HG02678 (cell line): ENCODE results near the gene INPP5A.

ENCODE experiments used
- ATAC-seq: cut with Tn5 transposase; IDR thresholded peaks from one replicate; pipeline ENCODE4 v1.9.1; 2021; ENCODE audit warnings: mild to moderate bottlenecking, moderate library complexity; ENCODE audit not compliant: unreplicated experiment

The INPP5A gene

DNA sequence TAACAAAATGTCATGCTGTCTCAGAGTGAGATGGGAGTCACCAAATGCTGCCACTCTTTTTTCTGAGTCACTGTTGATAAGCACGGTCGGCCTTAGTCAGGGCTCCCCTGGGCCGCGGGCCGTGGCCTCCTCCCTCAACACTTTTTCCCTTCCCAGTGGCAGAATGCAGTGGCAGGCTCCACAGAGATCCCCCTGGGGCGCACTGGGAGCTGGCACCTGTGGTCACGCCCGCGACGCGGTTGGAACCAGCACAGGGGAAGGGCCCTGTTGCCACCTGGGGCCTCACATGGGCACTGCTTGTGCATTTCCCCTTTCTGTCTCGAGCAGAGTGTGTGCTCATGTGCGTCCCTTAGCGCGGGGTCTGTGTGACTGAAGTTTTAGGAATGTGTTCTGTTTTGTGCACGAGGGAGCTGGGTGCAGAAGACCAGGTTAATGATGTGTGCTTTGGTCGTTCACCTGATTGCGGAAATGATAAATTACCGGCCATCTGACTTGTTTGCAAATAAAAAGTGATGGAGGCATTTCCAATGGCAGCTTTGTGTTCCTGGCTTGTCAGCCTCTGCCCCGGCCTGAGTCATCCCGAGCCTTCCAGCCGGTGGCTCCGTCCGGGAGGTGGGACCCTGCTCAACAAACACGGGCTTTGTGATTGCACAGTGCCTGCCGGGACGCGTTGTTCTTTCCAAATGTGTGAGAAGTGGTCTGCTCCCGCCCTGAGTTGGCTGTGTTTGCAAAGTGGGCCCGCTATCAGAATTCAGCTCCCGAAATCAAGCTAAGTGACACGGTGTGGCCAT is 147.7 kb downstream of the INPP5A start:
- no peak for ATAC-seq

DNA sequence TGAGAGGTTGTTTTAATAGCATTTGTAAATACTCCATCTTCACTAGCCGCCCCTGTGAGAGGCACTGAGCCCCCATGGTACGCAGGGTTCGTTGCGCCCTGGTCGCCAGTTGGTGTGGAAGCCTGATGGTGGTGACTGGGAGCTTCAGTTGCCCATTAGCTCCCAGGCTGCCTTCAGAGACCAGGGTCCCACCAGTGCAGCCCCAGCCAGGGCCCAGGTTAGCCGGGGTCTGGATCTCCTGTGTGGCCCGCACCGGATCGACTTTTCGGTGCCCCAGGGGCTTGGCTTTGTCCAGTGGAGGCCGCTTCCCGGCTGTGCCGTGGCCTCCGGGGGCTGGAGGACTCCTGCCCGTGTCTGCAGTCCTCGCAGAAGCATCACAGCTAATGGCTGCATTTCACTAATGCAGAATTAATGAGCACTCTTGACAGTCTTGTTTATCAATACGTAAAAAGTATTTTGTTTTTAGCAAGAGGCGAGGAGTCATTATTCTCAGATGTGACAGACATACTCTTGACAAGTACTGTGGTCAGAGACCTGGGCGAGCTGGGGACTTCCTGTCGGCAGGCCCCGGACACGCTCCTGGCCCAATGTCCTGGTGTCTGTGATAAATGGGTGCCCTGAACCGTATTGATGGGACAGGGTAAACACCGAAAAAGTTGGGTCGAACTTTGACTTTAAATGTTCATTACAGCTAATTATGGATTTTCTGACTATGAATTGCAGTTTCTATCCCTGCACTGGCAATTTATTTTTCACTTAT is 148.5 kb downstream of the INPP5A start:
- no peak for ATAC-seq

DNA sequence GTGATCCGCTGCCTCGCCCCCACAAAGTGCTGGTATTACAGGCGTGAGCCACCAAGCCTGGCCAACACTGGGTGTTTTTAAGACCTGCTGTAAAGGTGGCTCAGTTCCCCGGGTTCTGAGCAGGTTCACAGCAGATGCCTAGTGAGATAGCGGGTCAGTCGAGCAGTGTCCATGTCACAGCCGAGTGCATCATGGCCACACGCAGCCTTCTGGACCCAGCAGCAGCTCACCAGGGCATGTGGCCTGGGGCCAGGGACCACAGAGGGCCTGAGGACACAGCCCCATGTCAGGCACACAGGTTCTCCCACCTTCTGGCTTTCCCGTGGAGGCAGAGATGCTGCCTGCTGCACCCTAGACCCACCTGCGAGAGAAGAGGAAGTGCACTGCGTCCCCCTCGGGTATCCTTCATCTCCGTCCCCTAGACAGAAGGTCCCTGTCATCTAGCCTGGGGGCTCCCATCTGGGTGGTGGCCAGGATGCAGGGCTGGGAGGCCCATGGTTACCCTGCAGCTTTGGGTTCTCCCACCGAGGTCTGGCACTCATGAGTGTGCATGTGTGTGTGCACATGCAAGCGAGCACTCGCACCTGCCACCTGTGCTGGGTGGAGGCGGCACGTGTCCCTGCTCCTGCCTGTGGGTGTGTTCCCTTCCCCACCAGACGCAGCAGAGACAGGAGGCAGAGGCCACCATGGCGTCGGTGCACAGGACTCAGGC is 149.8 kb downstream of the INPP5A start:
- ATAC-seq = no peak

DNA sequence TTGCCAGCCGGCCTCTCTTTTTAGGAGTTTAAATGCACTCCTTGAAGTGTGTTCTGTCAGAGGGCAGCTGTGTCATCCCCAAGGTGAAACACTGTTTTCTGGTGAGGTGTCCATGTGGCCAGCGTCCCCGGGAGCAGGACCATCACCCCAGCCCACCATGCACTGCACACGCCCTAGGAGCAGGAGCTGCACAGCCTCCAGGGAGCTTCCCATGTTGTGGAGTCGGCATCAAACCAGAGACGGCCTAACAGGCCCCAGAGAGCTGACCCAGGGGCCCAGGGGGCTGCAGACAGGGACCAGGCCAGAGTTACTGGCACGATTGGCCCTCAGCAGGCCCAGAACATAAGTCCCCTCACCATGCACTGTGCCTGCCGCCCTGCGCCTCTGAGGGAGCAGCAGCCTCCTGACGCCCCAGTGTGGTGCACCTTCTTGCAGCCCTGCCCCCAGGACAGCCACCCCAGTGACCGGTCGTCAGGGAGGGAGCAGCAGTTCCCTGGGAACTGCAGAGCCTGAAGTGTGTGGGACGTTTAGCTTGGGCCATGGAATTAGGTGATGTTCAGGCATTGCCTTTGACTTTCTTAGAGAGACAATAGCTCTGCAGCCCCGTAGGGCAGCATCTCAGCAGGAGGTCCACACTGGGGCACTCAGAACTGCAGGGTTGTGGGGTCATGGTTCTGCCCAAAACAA is 150.4 kb downstream of the INPP5A start:
- no peak for ATAC-seq

DNA sequence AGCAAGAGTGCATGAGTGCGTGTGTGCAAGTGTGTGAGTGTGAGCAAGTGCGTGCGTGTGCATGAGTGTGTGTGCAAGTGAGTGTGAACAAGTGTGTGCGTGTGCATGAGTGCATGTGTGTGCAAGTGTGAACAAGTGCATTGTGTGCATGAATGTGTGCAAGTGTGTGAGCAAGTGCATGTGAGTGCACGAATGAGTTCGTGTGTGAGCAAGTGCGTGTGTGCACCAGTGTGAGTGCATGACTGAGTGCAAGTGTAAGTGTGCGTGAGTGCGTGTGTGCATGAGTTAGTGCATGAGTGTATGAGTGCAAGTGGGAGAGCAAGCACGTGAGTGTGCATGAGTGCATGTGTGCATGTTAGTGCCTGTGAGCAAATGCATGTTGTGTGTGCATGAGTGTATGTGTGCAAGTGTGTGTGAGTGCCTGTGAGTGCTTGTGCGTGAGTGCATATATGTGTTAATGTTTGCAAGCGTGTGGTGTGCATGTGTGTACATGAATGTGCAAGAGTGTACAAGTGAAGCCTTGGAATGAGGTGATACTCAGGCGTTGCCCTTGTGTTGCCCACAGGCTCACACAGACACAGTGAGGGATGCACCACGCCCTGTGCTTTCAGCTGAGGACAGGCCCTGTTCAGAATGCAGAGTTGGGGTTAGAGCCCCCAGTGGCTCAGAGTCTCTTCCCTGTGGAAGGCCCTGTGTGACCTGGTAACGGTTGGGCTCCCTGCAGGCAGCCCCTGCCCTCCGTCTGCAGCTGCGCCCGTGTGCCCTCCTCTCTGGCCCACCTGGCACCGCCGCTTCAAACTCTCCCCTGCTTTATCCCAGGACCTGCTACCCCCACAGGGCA is 151.2 kb downstream of the INPP5A start:
- ATAC-seq = no peak

DNA sequence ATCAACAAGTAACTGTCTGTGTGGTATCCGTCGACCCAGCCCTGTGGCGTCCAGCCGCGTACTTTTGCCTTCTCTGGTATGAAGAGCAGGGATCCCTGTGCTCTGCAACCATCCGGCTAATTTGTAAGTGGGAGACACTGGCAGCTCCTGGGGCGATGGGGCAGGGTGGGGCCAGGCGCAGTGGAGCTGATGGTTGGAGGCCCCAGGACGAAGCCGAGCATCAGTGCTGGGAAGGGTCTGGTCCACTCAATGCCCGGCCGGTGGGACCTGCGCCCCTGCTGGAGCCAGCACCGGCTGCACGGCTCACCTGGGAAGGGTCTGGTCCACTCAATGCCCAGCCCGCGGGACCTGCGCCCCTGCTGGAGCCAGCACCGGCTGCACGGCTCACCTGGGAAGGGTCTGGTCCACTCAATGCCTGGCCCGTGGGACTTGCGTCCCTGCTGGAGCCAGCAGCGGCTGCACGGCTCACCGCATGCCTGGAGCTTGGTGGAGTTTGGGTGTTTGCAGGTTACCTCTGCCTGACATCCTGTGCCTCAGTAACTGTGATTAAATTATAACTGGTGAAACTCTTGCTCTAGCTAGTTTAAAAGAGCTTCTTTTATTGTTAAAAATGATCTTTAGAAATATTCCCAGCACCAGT is 152.3 kb downstream of the INPP5A start:
- ATAC-seq = no peak

DNA sequence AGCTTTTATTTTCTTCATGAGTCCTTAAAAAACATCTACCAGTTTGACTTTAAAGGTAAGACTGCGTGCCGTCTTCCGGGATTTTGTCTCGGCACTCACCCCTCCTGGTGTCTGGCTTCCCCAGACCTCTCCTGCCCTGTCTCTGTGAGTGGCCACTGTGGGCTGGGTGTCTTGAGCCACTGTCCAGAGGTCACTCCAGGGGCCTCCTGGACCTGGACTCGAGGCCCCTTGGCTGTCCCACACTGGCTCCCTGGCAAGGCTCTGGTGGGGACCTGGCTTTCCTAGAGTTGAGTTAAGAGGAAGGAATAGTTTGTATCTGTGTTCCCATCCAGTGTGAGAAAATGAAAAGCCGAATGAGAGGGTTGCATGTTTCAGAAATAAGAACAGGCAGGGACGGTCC is 152.8 kb downstream of the INPP5A start:
- no peak for ATAC-seq

DNA sequence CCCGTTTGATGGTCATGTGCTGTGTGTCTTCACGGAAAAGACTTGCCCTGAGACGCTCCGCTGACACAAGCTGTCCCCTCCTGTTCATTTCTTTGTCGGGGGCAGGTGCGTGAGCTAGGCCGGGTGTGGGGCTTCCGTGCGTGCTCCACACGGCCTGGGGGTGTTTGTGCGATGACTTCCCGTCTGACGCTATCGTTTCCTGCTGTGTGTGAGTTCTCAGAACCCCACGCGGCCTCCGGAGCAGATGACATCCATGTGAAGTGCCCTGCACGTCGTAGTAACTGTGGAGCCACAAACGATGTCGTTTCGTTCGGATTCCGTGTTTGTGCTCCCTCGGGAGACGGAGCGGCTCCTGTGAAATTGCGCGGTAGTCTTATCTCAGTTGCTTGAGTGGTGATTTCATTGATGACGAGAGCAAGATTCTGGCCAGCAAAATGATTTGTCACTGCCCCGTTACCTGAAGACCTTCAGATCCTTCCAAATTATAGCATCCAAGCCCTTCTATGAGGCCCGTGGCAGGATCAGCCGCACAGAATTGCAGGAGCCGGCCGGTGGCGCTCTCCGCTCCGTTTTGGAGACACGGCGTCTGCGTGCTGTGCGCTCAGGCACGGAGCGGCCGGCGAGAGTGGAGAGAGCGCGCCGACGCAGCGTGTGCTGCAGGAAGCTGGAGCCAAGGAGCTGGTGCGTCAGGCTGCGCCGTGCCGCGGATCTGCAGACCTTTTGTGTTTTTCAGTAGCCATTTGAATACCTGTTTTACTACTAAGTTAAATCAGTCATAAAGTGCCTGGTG is 153.4 kb downstream of the INPP5A start:
- no peak for ATAC-seq

DNA sequence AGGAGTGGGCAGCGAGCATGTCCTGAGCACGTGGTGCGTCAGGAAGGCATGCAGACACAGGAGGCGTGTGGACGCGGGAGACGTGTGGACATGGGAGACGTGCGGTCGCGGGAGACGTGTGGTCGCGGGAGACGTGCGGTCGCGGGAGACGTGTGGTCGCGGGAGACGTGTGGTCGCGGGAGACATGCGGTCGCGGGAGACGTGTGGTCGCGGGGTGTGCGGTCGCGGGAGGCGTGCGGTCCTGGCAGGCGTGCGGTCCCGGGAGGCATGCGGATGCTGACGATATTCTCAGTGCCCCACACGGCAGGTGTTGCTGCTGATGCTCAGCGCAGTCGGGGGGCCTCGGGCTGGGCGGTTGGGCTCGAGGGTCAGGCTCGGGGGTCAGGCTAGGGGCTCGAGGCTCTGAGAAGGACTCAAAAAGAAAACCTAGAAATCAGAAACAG is 154.1 kb downstream of the INPP5A start:
- no peak for ATAC-seq

DNA sequence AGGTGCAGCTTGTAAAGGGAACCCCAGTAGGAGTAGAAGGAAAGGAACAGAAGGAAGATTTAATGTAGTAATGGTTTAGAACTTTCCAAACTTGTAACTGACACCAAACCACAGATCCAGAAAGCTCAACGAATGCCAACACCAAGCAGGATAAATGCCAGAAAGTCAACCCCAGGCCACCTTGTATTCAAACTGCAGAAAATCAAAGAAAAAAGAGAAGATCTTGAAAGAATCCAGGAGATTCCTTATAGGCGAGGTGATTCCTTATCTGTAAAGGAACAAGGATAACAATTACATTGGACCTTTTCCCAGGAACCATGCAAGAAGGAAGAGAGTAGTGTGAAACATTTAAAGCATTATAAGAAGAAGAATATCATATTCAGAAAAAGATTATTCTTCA is 154.7 kb downstream of the INPP5A start:
- ATAC-seq = no peak

DNA sequence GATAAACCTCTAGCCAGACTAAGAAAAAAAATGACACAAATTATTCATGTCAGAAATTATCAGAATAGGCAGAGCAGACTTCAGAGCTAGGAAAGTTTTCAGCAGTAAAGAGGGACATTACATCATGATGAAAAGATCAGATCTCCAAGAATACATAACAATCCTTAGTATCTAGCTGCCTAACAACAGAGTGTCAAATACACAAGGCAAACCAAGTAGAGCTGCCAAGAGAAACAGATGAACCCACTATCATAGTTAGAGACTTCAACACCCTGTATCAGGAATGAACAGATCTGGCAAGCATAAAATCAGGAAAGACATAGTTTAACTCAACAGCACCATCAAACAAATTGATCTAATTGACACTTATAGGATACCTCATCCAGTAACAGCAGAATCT is 156.1 kb downstream of the INPP5A start:
- no peak for ATAC-seq

DNA sequence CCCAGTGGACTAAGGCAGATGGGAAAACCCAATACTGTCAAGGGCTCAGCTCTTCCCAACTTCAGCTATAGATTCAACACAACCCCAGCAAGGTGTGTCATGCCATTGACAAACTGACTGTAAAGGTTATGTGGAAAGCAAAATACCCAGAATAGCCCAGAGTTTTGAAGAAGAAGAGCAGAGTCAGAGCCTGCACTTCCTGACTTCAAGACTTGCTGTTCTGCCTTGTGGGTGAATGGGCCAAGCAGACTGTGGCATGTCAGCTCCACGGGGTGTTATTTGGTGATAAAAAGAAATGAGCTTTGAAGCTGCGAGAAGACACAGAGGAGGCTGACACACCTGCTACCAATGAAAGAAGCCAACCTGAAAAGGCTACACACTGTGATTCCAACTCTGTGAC is 158.6 kb downstream of the INPP5A start:
- ATAC-seq = no peak

DNA sequence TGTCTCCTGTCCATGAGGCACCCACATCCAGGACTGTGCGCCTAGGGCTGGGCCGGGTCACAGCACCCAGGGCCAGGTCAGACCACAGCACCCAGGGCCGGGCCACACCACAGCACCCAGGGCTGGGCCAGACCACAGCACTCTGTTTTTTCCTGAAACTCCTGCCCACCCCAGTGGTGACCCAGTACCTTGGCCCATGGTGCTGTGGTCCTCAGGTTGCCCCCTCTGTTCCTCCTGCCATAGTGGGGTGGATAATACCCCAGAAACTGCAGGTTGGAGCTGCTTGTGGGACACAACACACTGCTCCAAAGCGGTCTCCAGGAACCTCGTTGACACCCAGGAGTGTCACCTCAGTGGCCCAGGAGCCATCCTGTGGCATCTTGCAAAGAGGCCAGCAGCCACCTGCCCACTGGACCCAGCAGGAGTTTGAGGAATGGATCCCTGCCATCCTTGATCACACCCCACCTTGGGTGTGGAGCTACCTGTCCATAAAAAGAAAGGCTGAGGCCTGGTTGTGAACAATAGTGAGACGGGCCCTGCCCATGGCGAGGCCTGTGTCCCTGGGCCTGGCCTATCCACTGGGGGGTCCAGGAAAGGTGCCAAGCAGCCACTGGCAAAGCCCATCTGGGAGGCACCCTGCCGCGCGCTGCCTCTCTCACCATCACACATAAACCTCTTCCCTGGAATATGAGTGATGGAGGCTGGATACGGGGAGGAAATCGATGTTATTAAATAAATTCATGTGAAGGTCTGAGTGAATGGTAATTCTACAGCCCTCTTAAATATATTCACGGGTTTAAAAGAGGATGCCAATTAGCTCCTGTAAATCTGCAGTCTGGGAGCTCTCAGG is 159.4 kb downstream of the INPP5A start:
- no peak for ATAC-seq

DNA sequence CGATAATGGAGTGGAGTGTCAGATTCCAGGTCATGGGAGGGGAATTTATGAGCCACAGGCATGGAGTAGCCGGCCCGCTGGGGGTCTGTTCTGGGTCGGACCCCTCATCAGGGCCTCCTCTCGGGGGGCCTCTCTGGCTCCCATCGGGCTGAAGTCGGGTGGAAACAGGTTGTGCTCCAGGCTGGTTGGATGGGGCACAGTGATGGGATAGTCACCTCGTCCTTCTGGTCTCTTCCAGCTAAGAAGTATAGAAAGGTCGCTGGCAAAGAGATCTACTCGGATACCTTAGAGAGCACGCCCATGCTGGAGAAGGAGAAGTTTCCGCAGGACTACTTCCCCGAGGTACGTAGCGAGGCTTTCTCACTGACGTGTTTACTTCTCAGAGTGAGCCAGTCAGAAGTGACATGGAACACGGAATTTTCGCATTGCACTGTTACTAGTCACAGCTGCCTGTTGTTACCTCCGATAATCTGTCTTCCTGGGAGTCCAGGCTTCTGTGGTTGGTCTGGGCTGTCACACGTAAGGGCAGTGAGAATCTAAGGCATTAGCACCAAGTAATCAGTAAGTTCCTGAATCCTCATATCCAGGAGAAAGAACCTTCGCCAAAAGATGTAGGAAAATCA is 160.1 kb downstream of the INPP5A start:
- ATAC-seq = no peak

DNA sequence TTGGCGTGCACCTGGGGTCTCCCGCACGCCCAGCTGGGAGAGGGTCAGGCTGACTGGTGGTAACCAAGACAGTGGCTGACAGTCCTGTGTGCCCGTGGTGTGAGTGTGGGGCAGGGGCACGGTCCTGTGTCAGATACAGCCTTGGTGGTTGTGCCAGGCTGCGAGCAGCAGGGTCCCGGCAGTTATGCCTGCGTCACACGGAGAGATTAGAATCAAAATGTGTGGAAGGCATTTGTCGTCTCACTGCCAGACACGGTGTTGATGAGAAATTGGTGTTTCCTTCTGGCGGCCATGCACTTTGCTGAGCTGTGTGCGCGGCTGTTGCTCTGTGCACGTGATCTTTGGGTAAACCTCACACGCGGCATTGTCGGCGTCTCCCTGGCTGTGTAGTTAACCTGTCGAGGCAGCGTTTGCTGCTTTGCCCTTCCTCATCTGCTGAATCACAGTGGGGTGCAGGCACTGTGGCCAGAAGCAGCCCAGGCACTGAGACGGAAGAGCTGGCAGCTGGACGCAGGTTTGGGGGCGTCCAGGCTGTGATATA is 160.7 kb downstream of the INPP5A start:
- no peak for ATAC-seq

DNA sequence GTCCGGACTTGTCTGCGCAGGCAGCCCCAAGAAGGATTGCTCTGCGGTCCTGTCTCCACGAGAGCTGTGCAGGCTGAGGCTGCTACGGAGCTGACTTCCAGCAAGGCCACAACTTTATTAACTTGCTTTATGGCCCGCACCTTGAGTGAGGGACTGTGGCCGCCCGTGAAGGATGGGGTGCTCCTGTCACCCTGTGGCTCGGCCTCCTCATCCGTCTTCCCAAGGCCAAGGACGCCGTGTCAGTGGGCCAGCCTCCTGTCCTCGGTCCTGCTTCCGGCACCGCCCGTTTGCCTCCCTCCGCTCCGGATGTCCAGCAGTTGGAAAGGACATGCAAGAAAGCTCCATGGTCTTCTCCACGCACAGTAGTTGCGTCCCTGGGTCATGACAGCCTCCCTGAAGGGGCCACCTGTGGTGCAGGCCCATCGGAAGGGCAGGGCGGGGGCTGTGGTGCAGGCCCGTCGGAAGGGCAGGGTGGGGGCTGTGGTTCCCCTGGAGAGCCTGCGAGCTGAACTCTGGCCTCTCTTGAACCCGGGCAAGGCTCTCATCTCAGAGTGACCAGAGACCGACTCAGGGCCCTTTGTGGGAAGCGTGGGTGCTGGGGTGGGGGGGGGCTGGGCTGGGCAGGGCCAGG is 161.3 kb downstream of the INPP5A start:
- ATAC-seq = no peak
